H1 (cell line): Measurements from ENCODE around the gene AAMP. TPM values are rescaled to one million over a fixed set of nuclear protein-coding genes. Genes with fewer than 3 reads are reported as not detected.
A peak's percentile ranks its signal among the peaks of the same experiment; 100 is the strongest.

Experiments
- CBX8 ChIP-seq: fragments of 300-800, 300-1000 bp; sonication (generic); IDR thresholded peaks from 2 replicates; pipeline ENCODE4 v1.7.1; 2016; ENCODE audit warnings: low read depth, low read length, borderline replicate concordance
- CHD7 ChIP-seq: fragments of 300-600 bp; sonication (generic); IDR thresholded peaks from 2 replicates; pipeline ENCODE4 v1.7.1; 2012; ENCODE audit warnings: low read length, moderate library complexity, mild to moderate bottlenecking, inconsistent platforms; ENCODE audit not compliant: insufficient replicate concordance
- CTBP2 ChIP-seq: IDR thresholded peaks from 2 replicates; pipeline ENCODE4 v1.7.0; 2011; ENCODE audit warnings: borderline replicate concordance, mild to moderate bottlenecking, moderate library complexity, mixed read lengths, low read length; ENCODE audit not compliant: insufficient read depth, insufficient read length
- FOSL1 ChIP-seq: IDR thresholded peaks from 2 replicates; pipeline ENCODE4 v1.6.1; 2011; ENCODE audit warnings: mild to moderate bottlenecking, low read depth, low read length, moderate library complexity; ENCODE audit not compliant: insufficient read depth
- GTF2F1 ChIP-seq: IDR thresholded peaks from 2 replicates; pipeline ENCODE4 v1.6.1; 2012; ENCODE audit warnings: low read depth, low read length, improper control_type of control experiment, borderline replicate concordance
- HDAC2 ChIP-seq, 2 experiments: fragments of 300-600 bp in 1 of 2; sonication (generic) in 1 of 2; IDR thresholded peaks; 2 replicates each; pipeline ENCODE4 v1.6.1; 2011 to 2012; ENCODE audit warnings: low read depth in 2 of 2, low read length in 2 of 2, mild to moderate bottlenecking in 2 of 2, moderate library complexity in 2 of 2, borderline replicate concordance in 1 of 2, inconsistent platforms in 1 of 2
- POU5F1 ChIP-seq: IDR thresholded peaks from 2 replicates; pipeline ENCODE4 v1.6.1; 2011; ENCODE audit warnings: low read depth, mild to moderate bottlenecking, low read length, moderate library complexity
- SAP30 ChIP-seq: fragments of 300-600 bp; sonication (generic); IDR thresholded peaks from 2 replicates; pipeline ENCODE4 v1.7.1; 2012; ENCODE audit warnings: low read length, moderate library complexity, mild to moderate bottlenecking, inconsistent platforms; ENCODE audit not compliant: insufficient read depth, insufficient replicate concordance
- TBP ChIP-seq: IDR thresholded peaks from 2 replicates; pipeline ENCODE4 v1.6.1; 2011; ENCODE audit warnings: low read depth, low read length, improper control_type of control experiment
- polyA plus RNA-seq, 7 experiments: library from polyadenylated mRNA; depleted of rRNA in 3 of 7; stranded (reverse) in 5 of 7; unstranded in 2 of 7; fragments of >200 nt in 5 of 7; fragments of 200-250 nt in 2 of 7; gene quantifications; 1 replicate in 5 of 7; 2 replicates in 1 of 7; 4 replicates in 1 of 7; pipeline versions ENCODE4 v1.2.1 to v1.2.3, GENCODE V29; 2011 to 2013; ENCODE audit warnings: missing spikeins in 2 of 7, mixed read lengths in 2 of 7
- total RNA-seq: library from RNA; stranded (reverse); fragmentation: NEBNext Ultra II Directional; extraction: Animal tissue kit (Norgen Biotek cat#: 25700); gene quantifications from 2 replicates; pipeline ENCODE4 v1.2.1, GENCODE V29; 2021

The AAMP gene
- total and polyA plus RNA-seq, 2 of the 8 experiments (the other 6 are each of a cell fraction or from before 2014, with no cell fraction given), result 119 to 125 TPM

GRCh38 chr2:218269900-218270720, at the start of gene AAMP, which contains the start of gene PNKD (continued):
- TF ChIP-seq CHD7 (no peak), TBP (peak; percentile 54), CTBP2 (no peak), CBX8 (no peak), HDAC2 (IDR thresholded peaks at IDR 0.05; ENCODE audit: borderline replicate concordance in 1 of 2, low read depth in 2 of 2, low read length in 2 of 2) (peak in 1 of 2 experiments; percentile 13; a peak in 1 of 4 replicates), GTF2F1 (peak; percentile 44; the same call in 1 of the 2 replicates), POU5F1 (no peak), SAP30 (peak; percentile 90), FOSL1 (peak; percentile 49; the same call in 1 of the 2 replicates)
